Measurements from ENCODE around the gene FGF3. TPM values are rescaled to one million over a fixed set of nuclear protein-coding genes. Genes with fewer than 3 reads are reported as not detected.

The FGF3 gene
- total and polyA plus RNA-seq, 10 of the 15 experiments (the other 5 are each of a cell fraction or from before 2014, with no cell fraction given): not detected

DNA sequence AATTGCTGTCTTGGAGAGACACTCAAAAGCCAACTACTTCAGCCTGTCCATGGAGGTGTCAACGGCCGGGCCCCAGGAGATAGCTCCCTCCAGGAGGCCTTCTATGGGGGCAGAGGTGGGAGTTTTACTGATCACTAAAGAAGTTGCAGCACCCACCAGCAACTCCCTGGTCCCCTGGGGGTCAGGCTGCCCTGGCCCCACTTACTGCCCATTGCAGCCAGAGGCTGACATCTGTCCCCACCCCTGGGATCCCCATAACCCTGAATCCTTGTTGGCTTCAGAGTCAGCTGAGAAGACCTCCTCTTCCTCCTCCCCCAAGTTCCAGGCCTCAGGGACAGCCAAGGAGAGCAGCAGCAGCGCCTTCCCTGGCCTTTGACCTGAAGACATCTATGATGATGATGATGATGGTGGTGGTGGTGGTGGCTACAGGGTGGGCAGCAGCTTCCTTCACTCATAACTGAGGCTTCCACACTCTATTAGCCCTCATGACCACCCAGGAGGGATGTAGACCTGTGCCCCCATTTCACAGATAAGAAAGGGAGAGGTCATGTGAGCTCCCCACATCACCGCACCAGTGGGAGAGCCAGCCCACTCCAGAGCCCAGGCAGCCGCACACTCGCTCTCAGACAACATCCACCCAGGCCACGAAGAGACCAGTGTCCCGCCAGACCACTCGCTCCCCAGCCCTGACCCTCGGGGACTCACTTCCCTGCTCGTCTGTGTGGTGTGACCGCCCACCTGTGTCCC, 43.8 kb upstream of the FGF3 start:
- FAIRE-seq (no peak), DNase-seq (ENCODE audit: low read depth, low spot score) (no peak), ATAC-seq (no peak)
- ChIA-PET CTCF (no interaction called here), POLR2A (no interaction called here), SMC1A (ENCODE audit: uncharacterized antibody, unreplicated experiment) (no interaction called here), RAD21 (ENCODE audit: unreplicated experiment) (no interaction called here)
- Histone ChIP-seq H3K27ac (ENCODE audit: control insufficient read depth, insufficient read depth) (no peak overlapping the region), H2AFZ (ENCODE audit: control insufficient read depth, low read depth, low read length) (no peak overlapping the region), H3K4me3 (no peak overlapping the region), H3K4me2 (ENCODE audit: control insufficient read depth, insufficient read depth) (no peak overlapping the region), H3K36me3 (ENCODE audit: control insufficient read depth in 2 of 2, insufficient read depth in 2 of 2, low read length in 1 of 2) (no peaks in the 10 kb centered on the region), H3K9ac (ENCODE audit: control insufficient read depth, insufficient read depth, low read length) (no peak overlapping the region), H3K79me2 (ENCODE audit: control insufficient read depth, insufficient read depth, low read length) (no peaks in the 10 kb centered on the region), H4K20me1 (ENCODE audit: control insufficient read depth, insufficient read depth) (no peaks in the 10 kb centered on the region), H3K4me1 (ENCODE audit: control insufficient read depth, insufficient read depth, low read length) (no peaks in the 10 kb centered on the region), H3K9me3 (replicated peaks; ENCODE audit: control insufficient read depth, insufficient read depth, low read length) (no peaks in the 10 kb centered on the region), H3K27me3 (replicated peaks in 1 of 2; ENCODE audit: control insufficient read depth in 2 of 2, insufficient read depth in 2 of 2, low read length in 1 of 2) (peaks cover 2% of the 10 kb centered on the region in 2 experiments; a peak in 2 of 4 replicates)
- in situ Hi-C loops (cut with MboI): no loop called here
- BruUV-seq (replicated peaks): no TSS peak
- intact Hi-C loops (cut with micrococcal nuclease; ENCODE audit: unreplicated experiment): no loop called here
- 8% methylated on average over 11 of the region's 12 CpGs for WGBS (ENCODE audit: insufficient coverage, insufficient replicate concordance, low lambda C conversion rate, missing lambda C conversion rate)
- TF ChIP-seq RELA (IDR thresholded peaks at IDR 0.05; ENCODE audit: borderline replicate concordance, partially characterized antibody) (no peak), FOS (IDR thresholded peaks at IDR 0.05; ENCODE audit: borderline replicate concordance, extremely low read depth, insufficient read length) (no peak), POLR2AphosphoS2 (IDR thresholded peaks at IDR 0.05; ENCODE audit: low read depth, low read length) (no peak), JUNB (IDR thresholded peaks at IDR 0.05) (no peak), CBX3 (IDR thresholded peaks at IDR 0.05; ENCODE audit: borderline replicate concordance, low read depth) (no peak), CREB1 (IDR thresholded peaks at IDR 0.05; ENCODE audit: low read depth) (no peak), ZNF384 (IDR thresholded peaks at IDR 0.05; ENCODE audit: borderline replicate concordance, low read depth, low read length) (no peak), CBFB (IDR thresholded peaks at IDR 0.05; ENCODE audit: low read depth) (no peak), SMAD1 (IDR thresholded peaks at IDR 0.05; ENCODE audit: low read depth, partially characterized antibody) (no peak)
- TF ChIP-seq, protein P1, sequence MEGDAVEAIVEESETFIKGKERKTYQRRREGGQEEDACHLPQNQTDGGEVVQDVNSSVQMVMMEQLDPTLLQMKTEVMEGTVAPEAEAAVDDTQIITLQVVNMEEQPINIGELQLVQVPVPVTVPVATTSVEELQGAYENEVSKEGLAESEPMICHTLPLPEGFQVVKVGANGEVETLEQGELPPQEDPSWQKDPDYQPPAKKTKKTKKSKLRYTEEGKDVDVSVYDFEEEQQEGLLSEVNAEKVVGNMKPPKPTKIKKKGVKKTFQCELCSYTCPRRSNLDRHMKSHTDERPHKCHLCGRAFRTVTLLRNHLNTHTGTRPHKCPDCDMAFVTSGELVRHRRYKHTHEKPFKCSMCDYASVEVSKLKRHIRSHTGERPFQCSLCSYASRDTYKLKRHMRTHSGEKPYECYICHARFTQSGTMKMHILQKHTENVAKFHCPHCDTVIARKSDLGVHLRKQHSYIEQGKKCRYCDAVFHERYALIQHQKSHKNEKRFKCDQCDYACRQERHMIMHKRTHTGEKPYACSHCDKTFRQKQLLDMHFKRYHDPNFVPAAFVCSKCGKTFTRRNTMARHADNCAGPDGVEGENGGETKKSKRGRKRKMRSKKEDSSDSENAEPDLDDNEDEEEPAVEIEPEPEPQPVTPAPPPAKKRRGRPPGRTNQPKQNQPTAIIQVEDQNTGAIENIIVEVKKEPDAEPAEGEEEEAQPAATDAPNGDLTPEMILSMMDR (IDR thresholded peaks at IDR 0.05 in 2 of 3, conservative IDR thresholded peaks at IDR 0.05 in 1 of 3; ENCODE audit: control insufficient read depth in 2 of 3, extremely low read depth in 1 of 3, insufficient read depth in 1 of 3, low read depth in 3 of 3, low read length in 3 of 3): no peak
- TF ChIP-seq, protein P2, sequence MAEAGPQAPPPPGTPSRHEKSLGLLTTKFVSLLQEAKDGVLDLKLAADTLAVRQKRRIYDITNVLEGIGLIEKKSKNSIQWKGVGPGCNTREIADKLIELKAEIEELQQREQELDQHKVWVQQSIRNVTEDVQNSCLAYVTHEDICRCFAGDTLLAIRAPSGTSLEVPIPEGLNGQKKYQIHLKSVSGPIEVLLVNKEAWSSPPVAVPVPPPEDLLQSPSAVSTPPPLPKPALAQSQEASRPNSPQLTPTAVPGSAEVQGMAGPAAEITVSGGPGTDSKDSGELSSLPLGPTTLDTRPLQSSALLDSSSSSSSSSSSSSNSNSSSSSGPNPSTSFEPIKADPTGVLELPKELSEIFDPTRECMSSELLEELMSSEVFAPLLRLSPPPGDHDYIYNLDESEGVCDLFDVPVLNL (IDR thresholded peaks at IDR 0.05; ENCODE audit: low read depth, low read length): no peak
- TF ChIP-seq, protein P3, sequence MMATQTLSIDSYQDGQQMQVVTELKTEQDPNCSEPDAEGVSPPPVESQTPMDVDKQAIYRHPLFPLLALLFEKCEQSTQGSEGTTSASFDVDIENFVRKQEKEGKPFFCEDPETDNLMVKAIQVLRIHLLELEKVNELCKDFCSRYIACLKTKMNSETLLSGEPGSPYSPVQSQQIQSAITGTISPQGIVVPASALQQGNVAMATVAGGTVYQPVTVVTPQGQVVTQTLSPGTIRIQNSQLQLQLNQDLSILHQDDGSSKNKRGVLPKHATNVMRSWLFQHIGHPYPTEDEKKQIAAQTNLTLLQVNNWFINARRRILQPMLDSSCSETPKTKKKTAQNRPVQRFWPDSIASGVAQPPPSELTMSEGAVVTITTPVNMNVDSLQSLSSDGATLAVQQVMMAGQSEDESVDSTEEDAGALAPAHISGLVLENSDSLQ (IDR thresholded peaks at IDR 0.05): no peak
- TF ChIP-seq, protein P4, sequence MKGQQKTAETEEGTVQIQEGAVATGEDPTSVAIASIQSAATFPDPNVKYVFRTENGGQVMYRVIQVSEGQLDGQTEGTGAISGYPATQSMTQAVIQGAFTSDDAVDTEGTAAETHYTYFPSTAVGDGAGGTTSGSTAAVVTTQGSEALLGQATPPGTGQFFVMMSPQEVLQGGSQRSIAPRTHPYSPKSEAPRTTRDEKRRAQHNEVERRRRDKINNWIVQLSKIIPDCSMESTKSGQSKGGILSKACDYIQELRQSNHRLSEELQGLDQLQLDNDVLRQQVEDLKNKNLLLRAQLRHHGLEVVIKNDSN (IDR thresholded peaks at IDR 0.05; ENCODE audit: borderline replicate concordance, extremely low read length, insufficient read depth, low read depth, low read length): no peak
- TF ChIP-seq, protein P5, sequence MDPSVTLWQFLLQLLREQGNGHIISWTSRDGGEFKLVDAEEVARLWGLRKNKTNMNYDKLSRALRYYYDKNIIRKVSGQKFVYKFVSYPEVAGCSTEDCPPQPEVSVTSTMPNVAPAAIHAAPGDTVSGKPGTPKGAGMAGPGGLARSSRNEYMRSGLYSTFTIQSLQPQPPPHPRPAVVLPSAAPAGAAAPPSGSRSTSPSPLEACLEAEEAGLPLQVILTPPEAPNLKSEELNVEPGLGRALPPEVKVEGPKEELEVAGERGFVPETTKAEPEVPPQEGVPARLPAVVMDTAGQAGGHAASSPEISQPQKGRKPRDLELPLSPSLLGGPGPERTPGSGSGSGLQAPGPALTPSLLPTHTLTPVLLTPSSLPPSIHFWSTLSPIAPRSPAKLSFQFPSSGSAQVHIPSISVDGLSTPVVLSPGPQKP (IDR thresholded peaks at IDR 0.05; ENCODE audit: low read depth, low read length): no peak
- TF ChIP-seq, protein P6, sequence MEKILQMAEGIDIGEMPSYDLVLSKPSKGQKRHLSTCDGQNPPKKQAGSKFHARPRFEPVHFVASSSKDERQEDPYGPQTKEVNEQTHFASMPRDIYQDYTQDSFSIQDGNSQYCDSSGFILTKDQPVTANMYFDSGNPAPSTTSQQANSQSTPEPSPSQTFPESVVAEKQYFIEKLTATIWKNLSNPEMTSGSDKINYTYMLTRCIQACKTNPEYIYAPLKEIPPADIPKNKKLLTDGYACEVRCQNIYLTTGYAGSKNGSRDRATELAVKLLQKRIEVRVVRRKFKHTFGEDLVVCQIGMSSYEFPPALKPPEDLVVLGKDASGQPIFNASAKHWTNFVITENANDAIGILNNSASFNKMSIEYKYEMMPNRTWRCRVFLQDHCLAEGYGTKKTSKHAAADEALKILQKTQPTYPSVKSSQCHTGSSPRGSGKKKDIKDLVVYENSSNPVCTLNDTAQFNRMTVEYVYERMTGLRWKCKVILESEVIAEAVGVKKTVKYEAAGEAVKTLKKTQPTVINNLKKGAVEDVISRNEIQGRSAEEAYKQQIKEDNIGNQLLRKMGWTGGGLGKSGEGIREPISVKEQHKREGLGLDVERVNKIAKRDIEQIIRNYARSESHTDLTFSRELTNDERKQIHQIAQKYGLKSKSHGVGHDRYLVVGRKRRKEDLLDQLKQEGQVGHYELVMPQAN (conservative IDR thresholded peaks at IDR 0.05): no peak
